SH-SY5Y (cell line): ENCODE results near the gene IFNL3.

Source experiments
- GATA2 ChIP-seq: IDR thresholded peaks from 2 replicates; pipeline ENCODE4 v1.6.1; 2011; ENCODE audit warnings: mild to moderate bottlenecking, low read depth, low read length
- GATA3 ChIP-seq: IDR thresholded peaks from 2 replicates; pipeline ENCODE4 v1.6.1; 2011; ENCODE audit warnings: low read depth, mild to moderate bottlenecking, low read length, moderate library complexity

GRCh38 chr19:39251081-39251480 lies 6.3 kb upstream of the IFNL3 start:
- TF ChIP-seq GATA2 (no peak), GATA3 (no peak)
